ENCODE data around the gene DCTN2. TPM values are rescaled to one million over a fixed set of nuclear protein-coding genes. Genes with fewer than 3 reads are reported as not detected.
"Not testable (repeated sequence)": the region's sequence is repeated elsewhere in the genome, so short reads cannot be mapped to it uniquely, and the experiment has no call there.

DCTN2 gene
- total and polyA plus RNA-seq, 2 donors (not counting 3 experiments of a cell fraction or from before 2014, with no cell fraction given) = 146 to 161 TPM

DNA sequence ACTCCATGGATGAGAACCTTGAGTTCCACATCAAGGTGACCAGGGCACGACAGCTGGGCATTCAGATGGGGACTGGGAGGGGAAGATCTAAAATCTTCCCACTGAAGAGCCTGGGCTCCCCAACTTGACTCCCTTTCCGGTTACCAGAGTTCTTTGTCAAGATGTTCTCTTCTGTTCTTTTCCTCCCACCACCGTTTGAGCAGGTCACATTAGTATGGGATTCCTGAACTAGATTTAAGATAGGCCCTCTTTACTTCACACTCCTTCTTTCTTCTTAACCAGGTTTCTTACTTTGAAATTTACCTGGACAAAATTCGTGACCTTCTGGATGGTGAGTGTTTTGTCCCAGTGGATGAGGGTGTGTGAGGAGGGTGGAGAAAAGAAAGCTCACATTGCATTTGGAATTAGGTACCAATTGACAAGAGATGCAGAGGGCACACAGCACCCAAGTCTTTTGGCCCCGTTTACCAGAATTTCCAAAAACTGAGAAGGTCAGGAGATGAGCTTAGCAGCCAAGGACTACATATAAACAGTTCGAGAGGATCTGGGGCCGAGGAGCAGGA is 17.3 kb upstream of the DCTN2 start:
- no TSS peak for BruUV-seq (replicated peaks)
- TF ChIP-seq FOS (IDR thresholded peaks at IDR 0.05; ENCODE audit: borderline replicate concordance, insufficient read depth, low read length) = no peak
- H3K4me3 ChIP-seq (replicated peaks in 1 of 3; ENCODE audit: insufficient read depth in 1 of 3, low read depth in 1 of 3, low read length in 3 of 3) = no peak overlapping the region
- no peak overlapping the region for H2AFZ ChIP-seq (ENCODE audit: low read depth, low read length)
- no peaks in the 10 kb centered on the region for H3K9me1 ChIP-seq (replicated peaks; ENCODE audit: control insufficient read depth, extremely low read depth, insufficient read depth, low read length)
- H3K27me3 ChIP-seq (ENCODE audit: control insufficient read depth in 2 of 2, insufficient read depth in 2 of 2, low read length in 2 of 2) = peaks cover 7 to 9% of the 10 kb centered on the region in 2 experiments
- no peak overlapping the region for H3K9ac ChIP-seq (replicated peaks; ENCODE audit: extremely low read depth, insufficient read depth, low read length)
- DNase-seq (ENCODE audit: low read depth, low spot score) = no peak
- no peaks in the 10 kb centered on the region for H4K20me1 ChIP-seq (replicated peaks; ENCODE audit: control insufficient read depth, extremely low read depth, insufficient read depth, low read length)
- no peak for FAIRE-seq
- no peak overlapping the region for H3K4me2 ChIP-seq (ENCODE audit: insufficient read depth, low read length)
- H3K79me2 ChIP-seq (ENCODE audit: control insufficient read depth, insufficient read depth, low read length) = no peaks in the 10 kb centered on the region
- dilution Hi-C loops (cut with MboI; ENCODE audit: extremely low pct_ligation_motif_present, low sequenced_read_pairs) (no loop called here), intact Hi-C loops (cut with micrococcal nuclease) (no loop called here)
- H3K27ac ChIP-seq (ENCODE audit: insufficient read depth, low read depth, low read length) = no peak overlapping the region
- POLR2A ChIA-PET = no interaction called here
- no peaks in the 10 kb centered on the region for H3K36me3 ChIP-seq (ENCODE audit: control insufficient read depth in 2 of 2, extremely low read depth in 1 of 2, insufficient read depth in 2 of 2, low read length in 2 of 2)
- no peaks in the 10 kb centered on the region for H3K4me1 ChIP-seq (ENCODE audit: control insufficient read depth, extremely low read depth, insufficient read depth, low read length)
- H3K9me3 ChIP-seq (replicated peaks; ENCODE audit: control insufficient read depth, insufficient read depth, low read length) = no peaks in the 10 kb centered on the region
- CTCF ChIA-PET = interaction anchor here (1.1 to 1.3 kb wide), 2 partner anchors 19 to 195 kb away, joined by 3 to 9 read pairs; no protein-coding TSS in a partner anchor

DNA sequence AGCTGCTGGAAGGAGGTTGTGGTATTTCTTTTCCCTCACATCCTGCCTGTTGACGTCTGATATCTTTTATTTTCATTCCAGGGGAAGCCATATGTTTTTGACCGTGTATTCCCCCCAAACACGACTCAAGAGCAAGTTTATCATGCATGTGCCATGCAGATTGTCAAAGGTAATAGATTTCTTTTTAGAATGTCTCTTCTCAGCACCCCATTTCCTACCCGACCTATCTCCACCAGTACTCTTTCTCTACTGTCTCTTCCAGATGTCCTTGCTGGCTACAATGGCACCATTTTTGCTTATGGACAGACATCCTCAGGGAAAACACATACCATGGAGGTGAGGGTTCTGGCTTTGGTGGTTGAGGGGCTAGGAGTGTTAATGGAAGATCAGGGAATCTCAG is 16.4 kb upstream of the DCTN2 start:
- ChIA-PET POLR2A (no interaction called here), CTCF (interaction anchor here (1.4 kb wide), 1 partner anchor 8 kb away, joined by 4 read pairs; no protein-coding TSS in a partner anchor)
- Histone ChIP-seq H3K9me3 (replicated peaks; ENCODE audit: control insufficient read depth, insufficient read depth, low read length) (no peaks in the 10 kb centered on the region), H3K79me2 (ENCODE audit: control insufficient read depth, insufficient read depth, low read length) (no peaks in the 10 kb centered on the region), H4K20me1 (replicated peaks; ENCODE audit: control insufficient read depth, extremely low read depth, insufficient read depth, low read length) (no peaks in the 10 kb centered on the region), H3K9me1 (replicated peaks; ENCODE audit: control insufficient read depth, extremely low read depth, insufficient read depth, low read length) (no peaks in the 10 kb centered on the region), H3K4me1 (ENCODE audit: control insufficient read depth, extremely low read depth, insufficient read depth, low read length) (no peaks in the 10 kb centered on the region), H3K4me2 (ENCODE audit: insufficient read depth, low read length) (no peak overlapping the region), H3K27ac (ENCODE audit: insufficient read depth, low read depth, low read length) (no peak overlapping the region), H3K4me3 (replicated peaks in 1 of 3; ENCODE audit: insufficient read depth in 1 of 3, low read depth in 1 of 3, low read length in 3 of 3) (no peak overlapping the region), H2AFZ (ENCODE audit: low read depth, low read length) (no peak overlapping the region), H3K27me3 (ENCODE audit: control insufficient read depth in 2 of 2, insufficient read depth in 2 of 2, low read length in 2 of 2) (peaks cover 7 to 9% of the 10 kb centered on the region in 2 experiments), H3K36me3 (ENCODE audit: control insufficient read depth in 2 of 2, extremely low read depth in 1 of 2, insufficient read depth in 2 of 2, low read length in 2 of 2) (no peaks in the 10 kb centered on the region), H3K9ac (replicated peaks; ENCODE audit: extremely low read depth, insufficient read depth, low read length) (no peak overlapping the region)
- DNase-seq (ENCODE audit: low read depth, low spot score) = no peak
- BruUV-seq (replicated peaks) = no TSS peak
- intact Hi-C loops (cut with micrococcal nuclease) = no loop called here
- dilution Hi-C loops (cut with MboI; ENCODE audit: extremely low pct_ligation_motif_present, low sequenced_read_pairs) = no loop called here
- no peak for FAIRE-seq
- no peak for TF ChIP-seq MYC (IDR thresholded peaks at IDR 0.05; ENCODE audit: low read depth, low read length)
- TF ChIP-seq POLR2A (IDR thresholded peaks at IDR 0.05; ENCODE audit: low read depth, low read length) = no peak
- TF ChIP-seq FOS (IDR thresholded peaks at IDR 0.05; ENCODE audit: borderline replicate concordance, insufficient read depth, low read length) = no peak
- TF ChIP-seq JUN (IDR thresholded peaks at IDR 0.05; ENCODE audit: borderline replicate concordance, insufficient read depth, insufficient read length, low read depth) = no peak
- TF ChIP-seq GATA2 (IDR thresholded peaks at IDR 0.05; ENCODE audit: insufficient read depth, insufficient read length, low read depth, low read length) = no peak
- TF ChIP-seq, protein P1, sequence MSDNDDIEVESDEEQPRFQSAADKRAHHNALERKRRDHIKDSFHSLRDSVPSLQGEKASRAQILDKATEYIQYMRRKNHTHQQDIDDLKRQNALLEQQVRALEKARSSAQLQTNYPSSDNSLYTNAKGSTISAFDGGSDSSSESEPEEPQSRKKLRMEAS (IDR thresholded peaks at IDR 0.05; ENCODE audit: insufficient read depth, insufficient read length) = no peak
- no peak for TF ChIP-seq EZH2 (IDR thresholded peaks at IDR 0.05; ENCODE audit: borderline replicate concordance, low read depth, low read length, severe bottlenecking)

DNA sequence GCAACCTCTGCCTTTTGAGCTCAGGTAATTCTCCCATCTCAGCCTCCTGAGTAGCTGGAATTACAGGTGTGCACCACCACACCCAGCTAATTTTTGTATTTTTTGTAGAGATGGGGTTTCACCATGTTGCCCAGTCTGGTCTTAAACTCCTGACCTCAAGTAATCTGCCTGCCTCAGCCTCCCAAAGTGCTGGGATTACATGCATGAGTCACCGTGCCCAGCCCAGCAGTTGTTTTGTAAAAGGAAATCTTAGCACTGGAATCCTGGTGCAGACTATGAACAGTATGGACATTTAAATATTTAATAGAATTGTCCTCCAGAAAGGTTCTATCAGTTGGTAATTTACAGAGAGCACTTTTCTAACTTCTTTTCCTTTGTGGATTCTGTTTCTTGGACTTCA is 14.1 kb upstream of the DCTN2 start:
- H3K27me3 ChIP-seq (ENCODE audit: control insufficient read depth in 2 of 2, insufficient read depth in 2 of 2, low read length in 2 of 2); H3K27ac ChIP-seq (ENCODE audit: insufficient read depth, low read depth, low read length); FAIRE-seq; H4K20me1 ChIP-seq (replicated peaks; ENCODE audit: control insufficient read depth, extremely low read depth, insufficient read depth, low read length); H3K4me1 ChIP-seq (ENCODE audit: control insufficient read depth, extremely low read depth, insufficient read depth, low read length); H3K9ac ChIP-seq (replicated peaks; ENCODE audit: extremely low read depth, insufficient read depth, low read length); BruUV-seq (replicated peaks); intact Hi-C loops (cut with micrococcal nuclease); H3K4me2 ChIP-seq (ENCODE audit: insufficient read depth, low read length); H3K9me1 ChIP-seq (replicated peaks; ENCODE audit: control insufficient read depth, extremely low read depth, insufficient read depth, low read length); POLR2A ChIA-PET; H3K79me2 ChIP-seq (ENCODE audit: control insufficient read depth, insufficient read depth, low read length); H3K9me3 ChIP-seq (replicated peaks; ENCODE audit: control insufficient read depth, insufficient read depth, low read length); dilution Hi-C loops (cut with MboI; ENCODE audit: extremely low pct_ligation_motif_present, low sequenced_read_pairs); H3K4me3 ChIP-seq (replicated peaks in 1 of 3; ENCODE audit: insufficient read depth in 1 of 3, low read depth in 1 of 3, low read length in 3 of 3); DNase-seq (ENCODE audit: low read depth, low spot score); H3K36me3 ChIP-seq (ENCODE audit: control insufficient read depth in 2 of 2, extremely low read depth in 1 of 2, insufficient read depth in 2 of 2, low read length in 2 of 2); H2AFZ ChIP-seq (ENCODE audit: low read depth, low read length): not testable (repeated sequence)
- CTCF ChIA-PET = interaction anchor here (0.6 kb wide), 1 partner anchor 22 kb away, joined by 3 read pairs; no protein-coding TSS in a partner anchor

Measured in endothelial cell of umbilical vein (primary cell).